HepG2 (cell line): ENCODE measurements around the gene TMBIM4.

Experiments
- ZBTB7B ChIP-seq: sonication (generic); formaldehyde crosslinking; IDR thresholded peaks from 2 replicates; pipeline ENCODE4 v1.4.0; 2020; ENCODE audit warnings: missing genetic modification reagents
- ZZZ3 ChIP-seq: sonication (generic); formaldehyde crosslinking; IDR thresholded peaks from 2 replicates; pipeline ENCODE4 v1.4.0; 2020; ENCODE audit warnings: missing genetic modification reagents, mild to moderate bottlenecking, borderline replicate concordance

DNA sequence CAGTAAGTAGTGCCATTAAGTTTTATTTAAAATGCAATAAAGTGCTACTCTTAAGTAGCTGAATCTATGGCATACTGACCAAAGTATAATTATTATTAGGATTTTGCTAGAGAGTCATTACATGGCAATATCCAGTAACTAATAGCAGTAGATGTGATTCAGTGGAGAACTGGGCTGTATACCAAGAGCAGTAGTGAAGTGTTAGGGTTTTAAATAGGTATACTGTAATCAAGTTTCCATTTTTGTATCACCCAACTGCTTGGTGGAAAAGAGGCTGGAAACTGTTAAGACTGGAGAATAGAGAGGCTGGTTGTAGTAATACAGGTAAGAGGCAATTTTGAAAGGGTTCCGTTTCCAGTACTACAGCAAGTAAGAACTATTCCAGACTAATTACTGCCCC is 25.9 kb downstream of the TMBIM4 start:
- TF ChIP-seq ZZZ3, result no peak
- TF ChIP-seq ZBTB7B, result no peak
